ENCODE measurements around the gene SCN5A.

DNA sequence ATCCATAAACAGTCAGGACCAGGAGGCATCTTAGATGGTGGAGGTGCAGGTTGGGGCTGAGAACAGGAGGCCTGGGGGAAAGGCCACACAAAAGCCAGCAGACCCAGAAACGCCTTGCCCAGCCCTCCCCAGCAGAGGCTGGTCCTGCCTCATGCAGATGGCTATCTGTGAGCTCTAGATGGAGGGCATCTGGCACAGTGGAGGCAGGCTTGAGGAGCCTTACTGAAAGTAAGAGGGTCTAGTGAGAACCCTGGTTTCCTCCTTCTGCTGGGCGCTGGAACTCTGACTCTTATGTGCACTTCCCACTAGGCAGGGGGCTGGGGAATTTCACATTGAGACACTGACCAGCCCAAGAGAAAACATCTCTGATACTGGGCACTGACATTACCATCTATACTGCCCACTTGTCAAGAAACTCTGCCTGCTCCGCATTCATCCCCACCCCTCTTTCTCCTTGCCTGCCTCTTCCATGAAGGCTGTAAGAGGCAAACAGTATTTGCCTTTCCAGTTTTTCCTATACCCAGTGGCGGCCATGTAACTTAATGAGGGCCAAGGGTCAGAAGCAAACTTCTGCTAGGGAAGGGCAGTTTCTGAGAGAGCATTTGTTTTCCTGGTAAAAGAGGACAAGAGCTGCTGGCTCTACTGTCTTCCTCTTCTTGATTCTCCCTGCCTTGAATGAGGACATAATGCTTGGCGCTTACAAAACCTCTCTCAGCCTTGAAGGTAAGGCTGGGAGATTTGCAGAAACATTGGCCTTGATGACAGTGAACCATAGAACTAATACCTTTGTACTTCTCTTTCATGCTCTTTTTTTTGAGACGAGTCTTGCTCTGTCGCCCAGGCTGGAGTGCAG is 4.4 kb upstream of the SCN5A start:
- TF ChIP-seq SUZ12 (IDR thresholded peaks at IDR 0.05) (no peak), LEF1 (IDR thresholded peaks at IDR 0.05; ENCODE audit: borderline replicate concordance) (no peak), ELF4 (IDR thresholded peaks at IDR 0.05) (no peak), FOXA1 (IDR thresholded peaks at IDR 0.05) (no peak), ARNT (IDR thresholded peaks at IDR 0.05) (no peak), TARDBP (IDR thresholded peaks at IDR 0.05) (no peak), PKNOX1 (IDR thresholded peaks at IDR 0.05) (no peak), BHLHE40 (IDR thresholded peaks at IDR 0.05; ENCODE audit: borderline replicate concordance) (no peak), FOXM1 (IDR thresholded peaks at IDR 0.05; ENCODE audit: borderline replicate concordance) (no peak), NFRKB (IDR thresholded peaks at IDR 0.05) (no peak)

Measured in HEK293T (cell line).